Mesenchymal stem cell (in vitro differentiated cells and primary cell): Measurements from ENCODE around the gene CRYBG1.

Source experiments
- DNase-seq: peaks from one replicate; pipeline ENCODE4 v3.0.0-alpha.2; 2013
- H2AFZ ChIP-seq: one replicate; pipeline ENCODE4 v1.6.1; 2013; ENCODE audit warnings: low read depth, mild to moderate bottlenecking, control low read depth, inconsistent platforms, low read length, moderate library complexity
- H2AK5ac ChIP-seq: 2 replicates; pipeline ENCODE4 v1.6.1; 2013; ENCODE audit warnings: low read length, moderate library complexity, mild to moderate bottlenecking, inconsistent platforms; ENCODE audit not compliant: severe bottlenecking
- H2BK120ac ChIP-seq: one replicate; pipeline ENCODE4 v1.6.1; 2013; ENCODE audit warnings: low read depth, mild to moderate bottlenecking, inconsistent platforms, low read length, moderate library complexity
- H2BK12ac ChIP-seq, 2 experiments: one replicate each; pipeline ENCODE4 v1.6.1; 2013; ENCODE audit warnings: inconsistent platforms in 2 of 2, low read length in 2 of 2, mild to moderate bottlenecking in 2 of 2, moderate library complexity in 2 of 2, control low read depth in 1 of 2
- H2BK15ac ChIP-seq: one replicate; pipeline ENCODE4 v1.6.1; 2013; ENCODE audit warnings: mild to moderate bottlenecking, low read depth, inconsistent platforms; ENCODE audit not compliant: poor library complexity, severe bottlenecking
- H2BK5ac ChIP-seq: 2 replicates; pipeline ENCODE4 v1.6.1; 2013; ENCODE audit warnings: low read depth, mild to moderate bottlenecking, low read length, control low read depth, inconsistent platforms; ENCODE audit not compliant: poor library complexity, severe bottlenecking
- H3K14ac ChIP-seq, 2 experiments: one replicate each; pipeline ENCODE4 v1.6.1; 2013; ENCODE audit warnings: inconsistent platforms in 2 of 2, low read length in 2 of 2, control low read depth in 1 of 2, mild to moderate bottlenecking in 1 of 2, moderate library complexity in 1 of 2
- H3K18ac ChIP-seq, 2 experiments: one replicate each; pipeline ENCODE4 v1.6.1; 2013; ENCODE audit warnings: inconsistent platforms in 2 of 2, low read length in 2 of 2, control low read depth in 1 of 2, low read depth in 1 of 2, mild to moderate bottlenecking in 1 of 2
- H3K23ac ChIP-seq, 2 experiments: one replicate each; pipeline ENCODE4 v1.6.1; 2013; ENCODE audit warnings: inconsistent platforms in 2 of 2, low read length in 2 of 2, mild to moderate bottlenecking in 2 of 2, moderate library complexity in 2 of 2, control low read depth in 1 of 2
- H3K27ac ChIP-seq: 2 replicates; pipeline ENCODE4 v1.5.1; 2013; ENCODE audit warnings: mild to moderate bottlenecking, moderate library complexity, low read length, control low read depth, inconsistent platforms; ENCODE audit not compliant: poor library complexity, severe bottlenecking
- H3K27me3 ChIP-seq, 2 experiments: 2 replicates each; pipeline versions ENCODE4 v1.6.1 to v1.7.0; 2013; ENCODE audit warnings: low read length in 2 of 2, mild to moderate bottlenecking in 2 of 2, moderate library complexity in 2 of 2, control low read depth in 1 of 2, inconsistent platforms in 1 of 2; ENCODE audit not compliant: control insufficient read depth in 1 of 2, insufficient read depth in 1 of 2
- H3K36me3 ChIP-seq, 2 experiments: 2 replicates each; pipeline versions ENCODE4 v1.6.1 to v1.7.0; 2013; ENCODE audit warnings: low read length in 2 of 2, control low read depth in 1 of 2, inconsistent platforms in 1 of 2, low read depth in 1 of 2, mild to moderate bottlenecking in 1 of 2; ENCODE audit not compliant: insufficient read depth in 2 of 2, control insufficient read depth in 1 of 2
- H3K4ac ChIP-seq, 2 experiments: one replicate each; pipeline ENCODE4 v1.6.1; 2013; ENCODE audit warnings: inconsistent platforms in 2 of 2, low read length in 2 of 2, mild to moderate bottlenecking in 2 of 2, moderate library complexity in 2 of 2, control low read depth in 1 of 2, low read depth in 1 of 2
- H3K4me1 ChIP-seq: 2 replicates; pipeline ENCODE4 v1.6.1; 2013; ENCODE audit warnings: low read depth, low read length, control low read depth; ENCODE audit not compliant: control insufficient read depth, insufficient read depth
- H3K4me2 ChIP-seq: 2 replicates; pipeline ENCODE4 v1.6.1; 2013; ENCODE audit warnings: low read length, mild to moderate bottlenecking, inconsistent platforms; ENCODE audit not compliant: poor library complexity, severe bottlenecking
- H3K4me3 ChIP-seq, 2 experiments: 2 replicates each; pipeline versions ENCODE4 v1.5.1 to v1.7.0; 2013; ENCODE audit warnings: low read length in 2 of 2, mild to moderate bottlenecking in 2 of 2, control low read depth in 1 of 2, low read depth in 1 of 2; ENCODE audit not compliant: insufficient read depth in 1 of 2
- H3K79me1 ChIP-seq: replicated peaks from 2 replicates; pipeline ENCODE4 v1.6.1; 2013; ENCODE audit warnings: mild to moderate bottlenecking, control low read depth, low read length, inconsistent platforms; ENCODE audit not compliant: poor library complexity, severe bottlenecking
- H3K9ac ChIP-seq: 2 replicates; pipeline ENCODE4 v1.7.0; 2013; ENCODE audit warnings: mild to moderate bottlenecking, low read length, moderate library complexity
- H3K9me3 ChIP-seq: 2 replicates; pipeline ENCODE4 v1.7.0; 2013; ENCODE audit warnings: mild to moderate bottlenecking, low read length; ENCODE audit not compliant: control insufficient read depth
- H4K8ac ChIP-seq: one replicate; pipeline ENCODE4 v1.6.1; 2013; ENCODE audit warnings: inconsistent platforms, mild to moderate bottlenecking, low read length, moderate library complexity
- H4K91ac ChIP-seq: one replicate; pipeline ENCODE4 v1.6.1; 2013; ENCODE audit warnings: mild to moderate bottlenecking, low read length, inconsistent platforms
- WGBS: methylation state at CpG from one replicate; pipeline ENCODE4 v1.1.7; 2013; ENCODE audit warnings: mixed read lengths; 5-methylcytosine and 5-hydroxymethylcytosine counted together

CRYBG1 gene

GRCh38 chr6:106617857-106618256 lies 257.3 kb downstream of the CRYBG1 start:
- Histone ChIP-seq H3K9ac (no peak overlapping the region), H3K79me1 (peaks cover 4% of the 10 kb centered on the region), H3K27me3 (no peaks in the 10 kb centered on the region), H2BK12ac (no peak overlapping the region), H2BK120ac (no peak overlapping the region), H4K91ac (no peak overlapping the region), H3K36me3 (peaks cover 0 to 16% of the 10 kb centered on the region in 2 experiments), H3K4me2 (no peak overlapping the region), H3K23ac (no peak overlapping the region), H3K14ac (no peak overlapping the region), H3K27ac (no peak overlapping the region), H3K4me1 (peaks cover 2% of the 10 kb centered on the region), H4K8ac (no peak overlapping the region), H2AFZ (no peak overlapping the region), H2BK15ac (no peak overlapping the region), H3K4me3 (no peak overlapping the region), H2BK5ac (no peak overlapping the region), H3K4ac (no peak overlapping the region), H2AK5ac (no peak overlapping the region), H3K9me3 (no peaks in the 10 kb centered on the region), H3K18ac (no peak overlapping the region)
- DNase-seq, result no peak
- 100% methylated on average over 1 of the region's 1 CpG for WGBS

GRCh38 chr6:106618324-106618723 lies 257.8 kb downstream of the CRYBG1 start:
- Histone ChIP-seq H3K27ac (no peak overlapping the region), H4K91ac (no peak overlapping the region), H3K9ac (no peak overlapping the region), H3K27me3 (no peaks in the 10 kb centered on the region), H3K9me3 (no peaks in the 10 kb centered on the region), H3K4me3 (no peak overlapping the region), H3K79me1 (peaks cover 4% of the 10 kb centered on the region), H2BK5ac (no peak overlapping the region), H3K14ac (no peak overlapping the region), H2BK12ac (no peak overlapping the region), H3K4me2 (no peak overlapping the region), H3K23ac (no peak overlapping the region), H3K36me3 (peaks cover 0 to 15% of the 10 kb centered on the region in 2 experiments), H2BK15ac (no peak overlapping the region), H3K4me1 (peaks cover 2% of the 10 kb centered on the region), H4K8ac (no peak overlapping the region), H2AFZ (no peak overlapping the region), H3K18ac (no peak overlapping the region), H2AK5ac (no peak overlapping the region), H2BK120ac (no peak overlapping the region), H3K4ac (no peak overlapping the region)
- WGBS, result 91% methylated on average over 3 of the region's 3 CpGs
- DNase-seq, result no peak

- DNase-seq, result no peak
- H2BK12ac ChIP-seq, result no peak overlapping the region
- H3K9me3 ChIP-seq, result no peaks in the 10 kb centered on the region
- no peak overlapping the region for H2BK15ac ChIP-seq
- no peak overlapping the region for H3K4me2 ChIP-seq
- peaks cover 2% of the 10 kb centered on the region for H3K4me1 ChIP-seq
- no peak overlapping the region for H3K14ac ChIP-seq
- H3K23ac ChIP-seq, result no peak overlapping the region
- H4K91ac ChIP-seq, result no peak overlapping the region
- 83% methylated on average over 1 of the region's 1 CpG for WGBS
- H4K8ac ChIP-seq, result no peak overlapping the region
- H3K4me3 ChIP-seq, result no peak overlapping the region
- H3K9ac ChIP-seq, result no peak overlapping the region
- H3K4ac ChIP-seq, result no peak overlapping the region
- H2AK5ac ChIP-seq, result no peak overlapping the region
- peaks cover 0 to 15% of the 10 kb centered on the region in 2 experiments for H3K36me3 ChIP-seq
- H3K18ac ChIP-seq, result no peak overlapping the region
- no peak overlapping the region for H2AFZ ChIP-seq
- no peak overlapping the region for H2BK5ac ChIP-seq
- no peaks in the 10 kb centered on the region for H3K27me3 ChIP-seq
- peaks cover 4% of the 10 kb centered on the region for H3K79me1 ChIP-seq
- H2BK120ac ChIP-seq, result no peak overlapping the region
- H3K27ac ChIP-seq, result no peak overlapping the region
Observed at GRCh38 chr6:106619223-106619622, 258.7 kb downstream of the CRYBG1 start.

DNA sequence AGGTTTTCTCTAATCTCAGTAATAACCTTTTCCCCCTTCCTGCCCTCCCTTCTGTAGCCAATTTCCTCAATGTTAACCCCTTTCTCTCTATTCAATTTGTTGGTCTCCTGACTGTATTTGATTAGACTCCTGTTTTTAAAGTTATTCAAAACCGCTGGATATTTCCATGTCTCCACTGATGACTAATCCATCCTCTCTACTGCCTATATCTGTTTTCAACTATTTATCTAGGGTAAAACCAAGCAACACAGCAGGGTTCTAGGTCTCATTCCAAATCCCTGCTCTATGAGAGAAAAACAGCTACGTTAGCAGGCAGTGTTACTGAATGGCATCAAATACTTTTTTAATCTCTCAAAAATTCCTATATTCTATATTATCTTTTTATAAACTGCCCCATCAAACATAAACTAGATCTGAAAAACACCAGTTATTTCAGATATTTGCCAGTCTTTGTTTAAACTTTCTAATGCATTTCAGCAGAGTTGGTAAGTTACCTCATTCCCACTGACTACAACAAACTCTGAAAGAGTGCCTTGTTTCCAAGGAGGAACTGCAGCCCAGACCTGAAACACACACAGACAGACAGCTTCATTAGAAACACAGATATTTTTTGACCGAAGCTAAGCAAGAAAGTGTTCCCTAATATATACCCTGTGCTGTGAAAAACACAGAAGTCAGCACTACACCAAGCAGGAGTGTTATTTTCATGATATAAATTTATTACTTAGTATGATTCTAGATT lies 260.6 kb downstream of the CRYBG1 start:
- H3K9me3 ChIP-seq, result no peaks in the 10 kb centered on the region
- H3K36me3 ChIP-seq, result peaks cover 0 to 15% of the 10 kb centered on the region in 2 experiments
- no peak overlapping the region for H4K91ac ChIP-seq
- H3K4me2 ChIP-seq, result no peak overlapping the region
- no peak overlapping the region for H3K14ac ChIP-seq
- H3K18ac ChIP-seq, result no peak overlapping the region
- H3K4me3 ChIP-seq, result no peak overlapping the region
- no peak overlapping the region for H2BK5ac ChIP-seq
- H2AFZ ChIP-seq, result no peak overlapping the region
- no peak overlapping the region for H3K4ac ChIP-seq
- peak overlapping the region; percentile 74 for H3K27ac ChIP-seq
- H2BK120ac ChIP-seq, result no peak overlapping the region
- H3K9ac ChIP-seq, result no peak overlapping the region
- peaks cover 2% of the 10 kb centered on the region for H3K4me1 ChIP-seq
- no peak overlapping the region for H4K8ac ChIP-seq
- H3K79me1 ChIP-seq, result peaks cover 7% of the 10 kb centered on the region
- H2AK5ac ChIP-seq, result no peak overlapping the region
- H2BK12ac ChIP-seq, result no peak overlapping the region
- no peak overlapping the region for H3K23ac ChIP-seq
- 98% methylated on average over 2 of the region's 3 CpGs for WGBS
- DNase-seq, result no peak
- no peaks in the 10 kb centered on the region for H3K27me3 ChIP-seq
- H2BK15ac ChIP-seq, result no peak overlapping the region
